Measurements from ENCODE around the gene NGDN. TPM values are rescaled to one million over a fixed set of nuclear protein-coding genes. Genes with fewer than 3 reads are reported as not detected.

Gene NGDN
- total and polyA plus RNA-seq, 2 of the 4 experiments (the other 2 are of a cell fraction) = 48.1 to 49.8 TPM

DNA sequence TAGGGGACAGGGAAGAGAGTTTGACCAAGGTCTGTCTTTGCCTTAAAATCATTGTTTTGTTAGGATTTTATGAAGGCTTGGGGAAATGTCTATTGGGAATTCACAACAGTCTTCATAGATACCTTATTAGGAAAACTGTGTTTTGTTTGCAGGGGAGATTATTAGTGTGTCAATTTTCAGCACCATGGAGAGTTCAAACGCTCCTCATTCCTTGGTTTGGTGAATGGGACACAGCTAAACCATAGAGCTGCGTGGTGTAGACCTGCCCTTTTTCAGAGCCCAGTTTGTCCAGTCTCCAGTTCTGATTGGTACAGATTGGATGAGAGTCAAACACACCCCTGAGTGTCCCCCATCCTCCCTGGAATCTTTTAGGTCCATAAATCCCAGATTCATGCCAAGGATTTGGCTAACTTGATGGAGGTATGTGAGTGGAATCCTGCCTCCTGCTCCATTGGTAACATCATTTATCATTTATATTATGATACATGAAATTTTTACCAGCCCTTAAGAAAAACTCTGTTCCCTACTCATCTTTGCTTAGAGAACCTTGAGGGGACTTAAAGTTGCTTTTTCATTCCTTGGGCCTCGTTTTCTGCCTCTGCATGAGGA, 12.0 kb downstream of the NGDN start:
- Histone ChIP-seq H2BK5ac (ENCODE audit: low read depth, low read length, poor library complexity, severe bottlenecking) (no peak overlapping the region), H3K23ac (ENCODE audit: low read depth, low read length) (no peak overlapping the region), H4K20me1 (ENCODE audit: insufficient read depth, low read length) (peaks cover 4% of the 10 kb centered on the region; the same call in 1 of the 2 replicates), H3K27me3 (ENCODE audit: control insufficient read depth, insufficient read depth, low read length) (no peaks in the 10 kb centered on the region), H3K4me1 (ENCODE audit: control insufficient read depth, insufficient read depth, low read length) (no peaks in the 10 kb centered on the region), H3K36me3 (ENCODE audit: control insufficient read depth, insufficient read depth, low read length) (peaks cover 17% of the 10 kb centered on the region), H2AFZ (replicated peaks; ENCODE audit: low read length, poor library complexity) (no peak overlapping the region), H2BK120ac (ENCODE audit: low read depth, low read length) (no peak overlapping the region), H3K4ac (ENCODE audit: low read depth, low read length) (no peak overlapping the region), H2AK9ac (replicated peaks; ENCODE audit: low read depth, low read length, poor library complexity) (no peak overlapping the region), H3K9me1 (ENCODE audit: insufficient read depth, low read length) (no peaks in the 10 kb centered on the region), H3K79me1 (ENCODE audit: low read depth in 1 of 2, low read length in 2 of 2) (no peaks in the 10 kb centered on the region; a peak in 1 of 4 replicates), H3K9me3 (ENCODE audit: control insufficient read depth, insufficient read depth, low read length) (no peaks in the 10 kb centered on the region), H3K14ac (replicated peaks; ENCODE audit: low read depth, low read length) (no peak overlapping the region), H3K18ac (ENCODE audit: low read depth, low read length) (no peak overlapping the region), H3K9ac (ENCODE audit: low read depth, low read length) (no peak overlapping the region), H3K4me3 (ENCODE audit: insufficient read depth, low read depth, low read length) (no peak overlapping the region), H3K56ac (ENCODE audit: extremely low read depth, insufficient read depth, low read length) (no peak overlapping the region), H2BK15ac (ENCODE audit: low read depth, low read length) (no peak overlapping the region), H4K91ac (ENCODE audit: insufficient read depth, low read depth, low read length) (no peak overlapping the region), H3K4me2 (ENCODE audit: low read depth, low read length) (no peak overlapping the region), H3K27ac (ENCODE audit: insufficient read depth, low read length) (no peak overlapping the region), H4K5ac (ENCODE audit: low read depth, low read length) (no peak overlapping the region), H2BK20ac (ENCODE audit: low read depth, low read length) (no peak overlapping the region), H4K8ac (ENCODE audit: low read depth in 2 of 2, low read length in 2 of 2) (no peak overlapping the region), H2AK5ac (ENCODE audit: low read depth, low read length) (no peak overlapping the region)
- no peak for ATAC-seq (ENCODE audit: low read depth)
- in situ Hi-C loops (cut with MboI; ENCODE audit: low sequenced_read_pairs) (no loop called here), dilution Hi-C loops (cut with HindIII; ENCODE audit: low sequenced_read_pairs, unreplicated experiment) (no loop called here), intact Hi-C loops (cut with micrococcal nuclease) (no loop called here)
- no TSS peak for BruUV-seq (replicated peaks)
- no CpG with 5 or more reads among the region's 3 CpGs for WGBS, 2 experiments (ENCODE audit: extremely low coverage in 2 of 2, insufficient read length in 1 of 2)
- CTCF ChIA-PET = interaction anchor here (0.8 kb wide), 1 partner anchor 68 kb away, joined by 4 read pairs; no protein-coding TSS in a partner anchor
- peak; percentile 23 for DNase-seq
- TF ChIP-seq BHLHE40 (IDR thresholded peaks at IDR 0.05; ENCODE audit: low read depth, low read length) = no peak
- no peak for TF ChIP-seq MXI1 (IDR thresholded peaks at IDR 0.05; ENCODE audit: borderline replicate concordance, low read depth, low read length)
- TF ChIP-seq, protein P1, sequence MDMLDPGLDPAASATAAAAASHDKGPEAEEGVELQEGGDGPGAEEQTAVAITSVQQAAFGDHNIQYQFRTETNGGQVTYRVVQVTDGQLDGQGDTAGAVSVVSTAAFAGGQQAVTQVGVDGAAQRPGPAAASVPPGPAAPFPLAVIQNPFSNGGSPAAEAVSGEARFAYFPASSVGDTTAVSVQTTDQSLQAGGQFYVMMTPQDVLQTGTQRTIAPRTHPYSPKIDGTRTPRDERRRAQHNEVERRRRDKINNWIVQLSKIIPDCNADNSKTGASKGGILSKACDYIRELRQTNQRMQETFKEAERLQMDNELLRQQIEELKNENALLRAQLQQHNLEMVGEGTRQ (IDR thresholded peaks at IDR 0.05; ENCODE audit: low read depth, low read length) = no peak
- no peak for TF ChIP-seq FOS (IDR thresholded peaks at IDR 0.05; ENCODE audit: low read depth, low read length)
- TF ChIP-seq NFE2L2 (IDR thresholded peaks at IDR 0.05; ENCODE audit: low read depth, low read length) = no peak
- POLR2A ChIA-PET (ENCODE audit: unreplicated experiment) = no interaction called here

Measured in IMR-90 (cell line).